HG03039 (cell line): ENCODE data around the gene ECM2.

Experiments used
- ATAC-seq: cut with Tn5 transposase; IDR thresholded peaks from one replicate; pipeline ENCODE4 v1.9.1; 2021; ENCODE audit warnings: mild to moderate bottlenecking, moderate library complexity; ENCODE audit not compliant: unreplicated experiment

The ECM2 gene

GRCh38 chr9:92468206-92468605, 67.6 kb downstream of the ECM2 start:
- no peak for ATAC-seq

GRCh38 chr9:92467511-92467910, 68.3 kb downstream of the ECM2 start:
- no peak for ATAC-seq

- no peak for ATAC-seq
Observed at GRCh38 chr9:92467041-92467440, 68.7 kb downstream of the ECM2 start.

DNA sequence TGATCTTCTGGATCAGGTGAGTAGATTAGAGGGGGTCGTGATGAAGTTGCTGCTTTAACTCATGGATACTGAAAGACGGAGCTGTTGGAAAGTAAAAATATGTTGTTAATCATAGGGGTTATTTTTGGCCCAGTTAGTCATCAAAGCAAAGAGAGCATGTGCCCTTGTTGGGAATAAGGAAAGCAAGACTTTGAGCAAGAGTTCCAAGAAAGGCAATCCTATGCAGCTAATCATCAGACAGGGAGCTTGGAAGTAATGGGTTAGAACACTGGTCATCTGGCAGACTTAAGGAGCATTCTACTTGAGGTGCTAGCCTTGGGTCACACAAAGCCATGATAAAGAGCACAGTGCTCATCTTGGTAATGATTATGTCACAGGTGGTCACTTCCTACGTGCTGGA, 71.8 kb downstream of the ECM2 start:
- no peak for ATAC-seq

- ATAC-seq, result no peak
Observed at GRCh38 chr9:92463387-92463786, 72.4 kb downstream of the ECM2 start.

GRCh38 chr9:92457576-92457975, 78.2 kb downstream of the ECM2 start:
- ATAC-seq, result no peak

DNA sequence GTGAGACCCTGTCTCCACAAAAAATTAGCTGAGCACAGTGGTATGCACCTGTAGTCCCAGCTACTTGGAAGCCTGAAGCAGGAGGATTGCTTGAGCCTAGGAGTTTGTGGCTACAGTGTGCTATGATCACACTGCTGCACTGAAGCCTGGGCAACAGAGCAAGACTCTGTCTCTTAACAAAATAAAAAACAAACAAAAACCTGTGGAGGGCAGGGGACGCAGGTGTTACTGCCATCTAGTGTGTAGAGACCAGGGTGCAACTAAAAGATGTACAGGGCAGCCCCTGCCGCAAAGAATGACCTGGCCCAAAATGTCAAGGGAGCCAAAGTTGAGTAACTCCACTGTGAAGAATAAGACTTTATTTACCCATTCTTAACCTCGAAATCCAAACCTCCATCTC, 80.6 kb downstream of the ECM2 start:
- ATAC-seq, result no peak

- no peak for ATAC-seq
Observed at GRCh38 chr9:92446536-92446935, 89.3 kb downstream of the ECM2 start.
